GM19463 (cell line): ENCODE measurements around the gene MRPS18A.
"Not testable (repeated sequence)": the region's sequence is repeated elsewhere in the genome, so short reads cannot be mapped to it uniquely, and the experiment has no call there.

ENCODE experiments used
- ATAC-seq: cut with Tn5 transposase; IDR thresholded peaks from one replicate; pipeline ENCODE4 v1.9.1; 2021; ENCODE audit warnings: mild to moderate bottlenecking, moderate library complexity; ENCODE audit not compliant: unreplicated experiment

Gene MRPS18A

GRCh38 chr6:43639984-43640800 lies 47.4 kb downstream of the MRPS18A start:
- no peak for ATAC-seq

- peak; percentile 13 for ATAC-seq
Observed at GRCh38 chr6:43636308-43636659, 51.3 kb downstream of the MRPS18A start.

GRCh38 chr6:43635387-43636307 lies 51.9 kb downstream of the MRPS18A start, which contains the start of gene MAD2L1BP:
MAD2L1BP (plus strand) TSS chr6:43635840; CDS start chr6:43635876, 36 bp downstream.
- ATAC-seq = peak; percentile 86

- no peak for ATAC-seq
Observed at GRCh38 chr6:43634702-43635303, 52.8 kb downstream of the MRPS18A start.

GRCh38 chr6:43633002-43633401 lies 54.6 kb downstream of the MRPS18A start:
- not testable (repeated sequence) for ATAC-seq

GRCh38 chr6:43630980-43631619 lies 56.5 kb downstream of the MRPS18A start:
- ATAC-seq = no peak

- peak; percentile 60 for ATAC-seq
Observed at GRCh38 chr6:43629505-43630300, 57.9 kb downstream of the MRPS18A start.

- peak; percentile 86 for ATAC-seq
Observed at GRCh38 chr6:43629104-43629504, 58.5 kb downstream of the MRPS18A start, which contains the start of gene GTPBP2. GTPBP2 (minus strand) TSS chr6:43629264; CDS start chr6:43629162, 102 bp downstream.

GRCh38 chr6:43628393-43629103 lies 59.0 kb downstream of the MRPS18A start:
- ATAC-seq = no peak

GRCh38 chr6:43627008-43627825 lies 60.4 kb downstream of the MRPS18A start:
- ATAC-seq = no peak

GRCh38 chr6:43625393-43625992 lies 62.1 kb downstream of the MRPS18A start:
- ATAC-seq = no peak

- ATAC-seq = no peak
Observed at GRCh38 chr6:43624786-43625288, 62.8 kb downstream of the MRPS18A start.

- no peak for ATAC-seq
Observed at GRCh38 chr6:43623880-43624785, 63.5 kb downstream of the MRPS18A start.

GRCh38 chr6:43622541-43622940 lies 65.0 kb downstream of the MRPS18A start:
- ATAC-seq = no peak

- ATAC-seq = no peak
Observed at GRCh38 chr6:43621836-43622180, 65.8 kb downstream of the MRPS18A start.
